Transverse colon (tissue), 3 donors: Measurements from ENCODE around the gene ERH.

Source experiments
- CTCF ChIP-seq, 5 experiments: fragments of 200-600 bp in 3 of 5; fragments of 450-650 bp in 2 of 5; sonication (generic) in 3 of 5; IDR thresholded peaks; 1 replicate in 2 of 5; 2 replicates in 3 of 5; pipeline ENCODE4 v1.5.1; 2016 to 2017; ENCODE audit warnings: antibody characterized with exemption in 5 of 5, inconsistent platforms in 3 of 5, mild to moderate bottlenecking in 2 of 5, moderate library complexity in 1 of 5
- EP300 ChIP-seq: sonication (generic); formaldehyde crosslinking; IDR thresholded peaks from one replicate; pipeline ENCODE4 v1.6.1; 2017; ENCODE audit warnings: antibody characterized with exemption, low read depth
- POLR2A ChIP-seq: fragments of 450-650 bp; IDR thresholded peaks from one replicate; pipeline ENCODE4 v1.6.1; 2016; ENCODE audit warnings: antibody characterized with exemption, mild to moderate bottlenecking, moderate library complexity

GRCh38 chr14:69399750-69400149 is 1.7 kb upstream of the ERH start:
- TF ChIP-seq POLR2A = no peak
- no peak for TF ChIP-seq CTCF (IDR thresholded peaks at IDR 0.05)
- no peak for TF ChIP-seq EP300
